Measurements from ENCODE around the gene DYNC1I1.

DYNC1I1 gene

DNA sequence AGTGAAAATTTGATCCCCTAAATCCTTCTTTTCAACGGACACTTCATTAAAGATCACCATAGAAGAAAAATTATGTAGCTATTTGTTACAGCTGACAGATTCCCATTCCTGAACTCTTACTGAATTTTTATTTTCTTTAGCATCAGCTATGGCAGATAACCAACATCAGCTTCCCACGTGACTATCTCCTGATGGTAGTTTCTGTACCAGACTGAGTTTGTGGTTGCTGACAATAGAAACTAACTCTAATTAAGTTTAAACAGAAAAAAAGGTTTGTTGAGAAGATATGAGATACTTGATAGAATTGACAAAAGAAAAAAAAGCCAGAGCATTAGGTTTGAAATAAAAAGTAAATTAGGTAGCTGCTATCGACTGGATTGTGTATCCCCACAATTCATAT lies 101.8 kb downstream of the DYNC1I1 start:
- TF ChIP-seq, protein P1, sequence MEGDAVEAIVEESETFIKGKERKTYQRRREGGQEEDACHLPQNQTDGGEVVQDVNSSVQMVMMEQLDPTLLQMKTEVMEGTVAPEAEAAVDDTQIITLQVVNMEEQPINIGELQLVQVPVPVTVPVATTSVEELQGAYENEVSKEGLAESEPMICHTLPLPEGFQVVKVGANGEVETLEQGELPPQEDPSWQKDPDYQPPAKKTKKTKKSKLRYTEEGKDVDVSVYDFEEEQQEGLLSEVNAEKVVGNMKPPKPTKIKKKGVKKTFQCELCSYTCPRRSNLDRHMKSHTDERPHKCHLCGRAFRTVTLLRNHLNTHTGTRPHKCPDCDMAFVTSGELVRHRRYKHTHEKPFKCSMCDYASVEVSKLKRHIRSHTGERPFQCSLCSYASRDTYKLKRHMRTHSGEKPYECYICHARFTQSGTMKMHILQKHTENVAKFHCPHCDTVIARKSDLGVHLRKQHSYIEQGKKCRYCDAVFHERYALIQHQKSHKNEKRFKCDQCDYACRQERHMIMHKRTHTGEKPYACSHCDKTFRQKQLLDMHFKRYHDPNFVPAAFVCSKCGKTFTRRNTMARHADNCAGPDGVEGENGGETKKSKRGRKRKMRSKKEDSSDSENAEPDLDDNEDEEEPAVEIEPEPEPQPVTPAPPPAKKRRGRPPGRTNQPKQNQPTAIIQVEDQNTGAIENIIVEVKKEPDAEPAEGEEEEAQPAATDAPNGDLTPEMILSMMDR (IDR thresholded peaks at IDR 0.05; ENCODE audit: low read depth, low read length), result no peak
- no peak for DNase-seq (ENCODE audit: extremely low read depth, low read depth)

DNA sequence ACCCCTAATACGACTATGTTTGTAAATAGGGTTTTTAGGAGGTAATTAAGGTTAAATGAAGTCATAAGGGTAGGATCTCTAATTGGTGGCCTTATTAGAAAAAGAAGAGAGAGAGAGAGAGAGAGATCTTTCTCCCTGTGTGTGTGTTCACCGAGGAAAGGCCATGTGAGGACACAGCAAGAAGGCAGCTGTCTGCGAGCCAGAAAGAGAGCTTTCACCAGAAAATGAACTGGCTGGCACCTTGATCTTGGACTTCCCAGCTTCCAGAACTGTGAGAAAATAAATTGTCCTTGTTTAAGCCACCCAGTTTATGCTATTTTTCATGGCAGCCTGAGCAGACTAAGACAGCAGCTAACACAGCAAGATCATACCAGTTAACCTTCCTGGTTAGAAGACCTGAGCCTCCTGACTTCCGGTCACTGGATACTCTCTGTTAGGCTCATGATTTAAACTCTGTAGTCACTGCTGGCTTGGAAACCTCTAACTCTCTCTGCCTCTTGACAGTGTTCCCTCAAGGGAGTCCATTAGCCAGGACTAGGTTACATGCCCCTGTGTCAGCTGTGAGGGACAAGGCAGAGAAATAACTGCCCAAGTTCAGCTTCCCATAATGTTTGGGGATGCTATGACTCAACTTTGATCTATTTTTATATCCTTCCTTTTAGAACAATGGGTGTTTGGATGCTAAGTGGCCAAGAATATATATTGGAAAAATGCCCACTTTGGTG lies 102.3 kb downstream of the DYNC1I1 start:
- TF ChIP-seq, protein P1 (IDR thresholded peaks at IDR 0.05; ENCODE audit: low read depth, low read length), result no peak
- no peak for DNase-seq (ENCODE audit: extremely low read depth, low read depth)

DNA sequence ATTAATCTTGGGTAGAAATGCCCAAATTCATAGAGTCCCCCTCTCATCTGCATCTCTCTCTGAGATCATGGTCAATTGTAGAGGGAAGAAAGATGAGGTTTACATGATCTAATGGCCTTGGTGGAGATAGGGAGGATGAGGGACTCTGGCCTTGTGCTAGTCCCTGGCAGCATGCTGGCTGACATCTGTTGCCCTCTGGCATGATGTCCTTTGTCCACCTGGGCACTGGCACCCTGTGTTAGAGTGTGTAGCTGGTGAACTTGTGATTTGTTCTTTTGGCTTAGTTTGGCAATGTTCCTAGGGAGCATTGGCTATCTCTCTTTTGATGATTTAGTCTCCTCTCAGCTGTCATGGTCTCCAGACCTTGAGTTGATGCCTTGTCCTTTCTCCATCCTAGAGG lies 103.2 kb downstream of the DYNC1I1 start:
- DNase-seq (ENCODE audit: extremely low read depth, low read depth), result no peak
- TF ChIP-seq, protein P1 (IDR thresholded peaks at IDR 0.05; ENCODE audit: low read depth, low read length), result no peak

DNA sequence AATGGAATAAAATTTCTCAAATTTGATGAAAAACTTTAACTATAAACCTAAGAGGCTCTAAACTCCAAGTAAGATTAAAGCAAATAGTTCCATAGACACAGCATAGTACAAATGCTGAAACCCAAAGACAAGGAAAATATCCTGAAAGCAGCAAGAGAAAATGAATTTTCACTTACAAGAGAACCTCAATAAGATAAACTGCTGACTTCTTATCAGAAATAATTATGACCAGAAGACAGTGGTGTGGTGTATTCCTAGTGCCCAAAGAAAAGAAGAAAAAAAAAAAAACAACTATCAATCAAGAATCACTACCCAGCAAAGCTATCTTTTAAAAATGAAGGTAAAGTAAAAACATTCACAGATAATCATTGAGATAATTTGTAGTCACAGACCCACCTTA lies 106.3 kb downstream of the DYNC1I1 start:
- DNase-seq (ENCODE audit: extremely low read depth, low read depth), result no peak
- TF ChIP-seq, protein P1 (IDR thresholded peaks at IDR 0.05; ENCODE audit: low read depth, low read length), result no peak

DNA sequence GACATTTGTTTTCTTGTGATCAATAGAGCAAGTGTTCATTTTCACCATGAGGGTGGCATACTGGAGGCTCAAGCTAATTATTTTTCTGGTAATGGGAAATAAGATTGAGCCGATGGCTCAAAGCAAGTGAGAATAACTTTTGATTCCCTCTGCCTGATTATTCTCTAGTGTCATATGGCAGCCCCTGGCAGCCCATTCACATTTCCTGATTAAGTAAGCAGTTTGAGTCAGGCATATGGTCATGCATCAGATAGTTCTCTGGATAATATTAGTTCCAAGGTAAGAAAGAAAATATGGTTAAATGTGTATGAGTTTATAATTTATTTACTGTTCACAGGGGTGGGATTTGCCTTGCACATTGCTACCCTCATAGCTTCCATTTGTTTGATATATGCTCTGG lies 109.2 kb downstream of the DYNC1I1 start:
- TF ChIP-seq, protein P1 (IDR thresholded peaks at IDR 0.05; ENCODE audit: low read depth, low read length), result no peak
- DNase-seq (ENCODE audit: extremely low read depth, low read depth), result no peak

DNA sequence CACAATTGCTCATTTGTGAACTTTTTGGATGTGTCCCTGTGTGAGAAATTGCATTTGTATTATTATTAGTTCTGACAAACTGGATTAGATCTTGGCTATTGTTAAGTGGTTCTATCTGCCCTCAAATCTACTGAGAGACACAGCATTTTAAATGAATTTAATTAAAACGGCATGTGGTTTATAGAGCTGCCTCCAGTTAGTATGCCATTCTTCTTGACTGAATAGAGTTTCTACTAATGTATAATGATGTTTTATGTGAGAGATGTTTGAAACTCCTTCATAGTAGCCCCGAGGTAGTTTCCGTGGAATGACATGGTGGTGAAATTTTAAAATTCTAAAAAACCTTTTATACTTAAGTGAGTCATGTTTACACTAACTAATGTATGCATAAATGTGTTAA lies 110.9 kb downstream of the DYNC1I1 start:
- TF ChIP-seq, protein P1 (IDR thresholded peaks at IDR 0.05; ENCODE audit: low read depth, low read length), result no peak
- no peak for DNase-seq (ENCODE audit: extremely low read depth, low read depth)

DNA sequence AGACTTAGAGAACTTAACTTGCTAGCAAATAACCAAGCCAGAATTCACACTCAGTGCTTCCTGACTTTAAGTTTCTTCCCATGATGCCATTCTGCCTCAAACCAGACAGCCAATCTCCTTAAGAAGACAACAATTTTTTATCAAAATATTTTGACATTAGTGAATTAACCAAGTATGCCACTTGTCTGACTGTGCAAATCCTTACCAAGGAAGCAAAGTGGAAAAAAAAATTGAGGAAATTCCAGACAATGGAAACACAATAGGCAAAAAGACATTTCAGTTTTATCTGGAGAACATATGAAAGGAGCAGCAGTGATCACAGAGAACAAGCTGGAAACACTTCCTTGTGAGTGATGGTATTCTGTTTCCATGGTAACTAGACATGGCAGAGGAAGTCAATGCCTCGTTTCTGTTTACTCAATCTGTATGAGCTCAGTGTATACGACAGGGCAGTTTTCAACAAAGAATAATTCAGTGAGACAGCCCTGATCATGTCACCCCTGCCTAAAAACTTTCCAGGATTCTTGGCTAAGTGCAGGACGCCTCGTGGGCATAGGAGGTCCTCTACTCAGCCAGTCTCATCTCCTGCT lies 114.2 kb downstream of the DYNC1I1 start:
- TF ChIP-seq, protein P1 (IDR thresholded peaks at IDR 0.05; ENCODE audit: low read depth, low read length), result no peak
- DNase-seq (ENCODE audit: extremely low read depth, low read depth), result no peak

All from AG09319 (cell line).